Stomach (tissue), 4 donors: ENCODE data around the gene FAM229A.

Experiments used
- EP300 ChIP-seq: sonication (generic); formaldehyde crosslinking; IDR thresholded peaks from one replicate; pipeline ENCODE4 v1.6.1; 2017; ENCODE audit warnings: antibody characterized with exemption
- POLR2A ChIP-seq, 4 donors: fragments of 450-650 bp; IDR thresholded peaks; one replicate each; pipeline ENCODE4 v1.6.1; 2016; ENCODE audit warnings: antibody characterized with exemption in 4 of 4, control low read depth in 2 of 4, mild to moderate bottlenecking in 1 of 4, moderate library complexity in 1 of 4
- TF ChIP-seq, protein P1 (sequence below), 7 experiments: fragments of 450-650 bp in 4 of 7; fragments of 200-600 bp in 3 of 7; sonication (generic) in 3 of 7; IDR thresholded peaks; one replicate each; pipeline ENCODE4 v1.5.1; 2016 to 2019; ENCODE audit warnings: antibody characterized with exemption in 7 of 7, control low read depth in 2 of 7, mild to moderate bottlenecking in 1 of 7

DNA sequence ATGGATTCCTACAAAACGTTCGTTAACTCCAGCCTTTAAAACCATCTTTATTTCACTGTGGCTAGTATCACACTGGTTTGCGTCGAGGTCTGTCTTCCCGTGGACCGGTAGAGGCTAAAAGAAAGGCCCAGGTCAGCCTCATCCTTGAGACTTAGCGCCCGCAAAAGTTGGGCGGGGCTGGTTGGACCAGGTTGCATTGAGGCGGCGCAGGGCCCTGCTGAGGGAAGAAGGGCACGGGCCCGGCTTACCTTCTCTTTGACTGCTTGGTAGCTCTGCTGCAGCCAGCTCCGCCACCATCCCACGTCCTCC is 31.5 kb upstream of the FAM229A start:
- no peak for TF ChIP-seq EP300
- TF ChIP-seq, protein P1, sequence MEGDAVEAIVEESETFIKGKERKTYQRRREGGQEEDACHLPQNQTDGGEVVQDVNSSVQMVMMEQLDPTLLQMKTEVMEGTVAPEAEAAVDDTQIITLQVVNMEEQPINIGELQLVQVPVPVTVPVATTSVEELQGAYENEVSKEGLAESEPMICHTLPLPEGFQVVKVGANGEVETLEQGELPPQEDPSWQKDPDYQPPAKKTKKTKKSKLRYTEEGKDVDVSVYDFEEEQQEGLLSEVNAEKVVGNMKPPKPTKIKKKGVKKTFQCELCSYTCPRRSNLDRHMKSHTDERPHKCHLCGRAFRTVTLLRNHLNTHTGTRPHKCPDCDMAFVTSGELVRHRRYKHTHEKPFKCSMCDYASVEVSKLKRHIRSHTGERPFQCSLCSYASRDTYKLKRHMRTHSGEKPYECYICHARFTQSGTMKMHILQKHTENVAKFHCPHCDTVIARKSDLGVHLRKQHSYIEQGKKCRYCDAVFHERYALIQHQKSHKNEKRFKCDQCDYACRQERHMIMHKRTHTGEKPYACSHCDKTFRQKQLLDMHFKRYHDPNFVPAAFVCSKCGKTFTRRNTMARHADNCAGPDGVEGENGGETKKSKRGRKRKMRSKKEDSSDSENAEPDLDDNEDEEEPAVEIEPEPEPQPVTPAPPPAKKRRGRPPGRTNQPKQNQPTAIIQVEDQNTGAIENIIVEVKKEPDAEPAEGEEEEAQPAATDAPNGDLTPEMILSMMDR (IDR thresholded peaks at IDR 0.05) = no peak
- no peak for TF ChIP-seq POLR2A (IDR thresholded peaks at IDR 0.05)
